ENCODE results near the gene SAMD10.
"Not testable (repeated sequence)": the region's sequence is repeated elsewhere in the genome, so short reads cannot be mapped to it uniquely, and the experiment has no call there.

The SAMD10 gene

DNA sequence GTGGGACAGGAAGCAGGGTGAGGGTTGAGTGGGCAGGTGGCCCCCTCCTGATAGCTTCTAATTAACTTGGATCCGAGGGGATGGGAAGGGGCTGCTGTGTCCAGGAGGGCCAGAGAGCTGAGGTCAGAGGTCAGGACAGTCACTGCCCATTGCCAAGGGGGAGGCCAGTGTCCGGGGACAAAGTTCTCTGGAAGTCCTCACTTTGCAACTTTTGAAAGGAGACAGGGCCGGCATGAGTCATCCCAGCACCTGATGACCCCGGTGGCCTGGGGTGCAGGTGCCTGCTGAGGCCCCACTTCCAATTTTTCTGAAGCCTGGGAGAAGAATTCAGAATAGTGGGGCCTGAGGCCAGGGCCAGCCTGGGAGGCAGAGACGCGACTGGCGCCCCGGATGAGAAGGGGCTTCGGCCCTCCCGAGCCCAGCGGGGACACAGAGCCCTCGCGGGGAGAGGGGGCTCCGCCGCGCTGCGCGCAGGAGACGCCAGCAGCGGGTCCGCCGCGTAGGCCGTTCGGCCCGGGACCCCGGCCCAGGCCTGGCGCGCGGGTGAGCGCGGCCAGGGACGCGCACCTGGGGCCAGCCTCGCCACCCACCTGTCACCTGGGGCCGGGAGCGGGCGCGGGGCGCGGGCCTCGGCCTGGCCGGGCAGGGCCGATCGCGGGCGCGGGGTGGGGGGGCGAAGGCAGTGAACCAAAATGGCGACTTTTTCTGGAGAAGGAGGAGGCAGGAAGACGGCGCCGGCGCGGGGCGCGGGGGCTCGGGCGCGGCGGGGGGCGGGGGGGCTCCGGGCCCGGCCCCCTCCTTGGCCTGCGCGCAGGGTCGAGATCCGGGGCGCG, 10.3 kb downstream of the SAMD10 start:
- DNase-seq (ENCODE audit: low spot score) = no peak

GRCh38 chr20:63968136-63968927, 11.1 kb downstream of the SAMD10 start:
- no peak for DNase-seq (ENCODE audit: low spot score)

DNA sequence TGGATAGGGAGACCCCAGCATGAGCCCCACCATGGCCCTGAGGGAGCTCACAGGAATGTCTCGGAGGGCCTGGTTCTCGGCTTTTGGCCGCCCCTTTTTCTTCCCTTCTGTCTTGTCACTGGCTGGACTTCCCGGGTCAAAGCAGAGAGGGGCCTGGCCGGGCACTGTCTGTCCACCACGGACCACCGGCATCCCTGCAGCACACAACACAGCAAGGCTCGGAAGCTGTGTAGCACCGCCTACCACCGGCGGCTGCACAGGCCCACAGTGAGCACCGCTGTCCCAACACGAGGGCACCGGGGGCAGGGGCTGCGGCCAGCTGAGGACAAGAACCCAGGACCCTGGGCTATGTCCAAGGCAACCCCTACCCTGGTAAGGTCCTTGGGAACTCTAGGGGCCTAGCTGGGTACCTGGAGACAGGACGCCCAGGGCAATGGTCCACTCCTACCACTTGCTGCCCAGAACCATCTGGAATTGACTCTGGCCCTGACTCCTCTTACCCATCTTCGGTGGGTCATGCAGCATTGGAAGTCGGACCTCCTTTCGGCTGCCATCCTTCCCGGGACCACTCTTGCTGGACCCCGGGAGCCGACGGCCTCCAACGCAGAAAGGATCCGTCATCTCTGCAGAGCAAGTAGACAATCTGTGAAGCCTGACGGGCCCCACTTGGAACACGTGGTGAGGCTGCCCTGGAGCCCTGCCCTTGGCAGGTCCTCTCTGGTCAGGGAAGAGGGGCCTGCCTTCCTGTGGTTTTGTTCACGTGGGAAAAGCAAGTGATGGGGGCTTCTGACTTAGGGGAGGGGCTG, 11.9 kb downstream of the SAMD10 start:
- no peak for DNase-seq (ENCODE audit: low spot score)

GRCh38 chr20:63966944-63967322, 12.5 kb downstream of the SAMD10 start:
- DNase-seq (ENCODE audit: low spot score) = no peak

DNA sequence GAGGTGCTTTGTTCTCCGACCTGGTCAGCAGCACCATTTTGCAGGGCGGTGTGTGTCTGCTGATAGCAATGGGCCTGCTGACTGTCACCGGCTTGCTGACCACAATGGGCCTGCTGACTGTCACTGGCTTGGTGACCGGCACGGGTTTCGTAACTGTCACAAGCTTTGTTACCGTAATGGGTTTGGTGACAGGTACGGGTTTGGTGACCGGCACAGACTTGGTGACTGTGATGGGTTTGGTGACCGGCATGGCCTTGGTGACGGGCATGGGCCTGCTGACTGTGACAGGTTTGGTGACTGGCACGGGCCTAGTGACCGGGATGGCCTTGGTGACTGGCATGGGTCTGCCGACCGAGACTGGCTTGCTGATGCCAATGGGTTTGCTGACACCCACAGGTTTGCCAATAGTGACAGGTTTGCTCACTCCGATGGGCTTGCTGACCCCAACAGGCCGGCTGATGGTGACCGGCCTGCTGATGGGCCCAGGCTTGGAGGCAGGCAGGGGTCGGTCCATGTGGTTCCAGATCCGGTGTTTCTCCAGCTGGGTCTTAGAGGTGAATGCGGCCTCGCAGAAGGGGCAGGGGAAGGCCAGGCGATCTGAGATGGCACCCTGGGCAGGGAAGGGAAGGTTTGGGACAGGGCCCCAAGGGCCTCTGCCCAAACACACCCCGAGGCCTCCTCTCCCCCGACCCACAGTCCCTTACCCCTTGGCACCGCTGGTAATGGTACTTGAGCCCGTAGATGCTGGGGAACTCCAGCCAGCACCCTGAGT, 13.1 kb downstream of the SAMD10 start:
- DNase-seq (ENCODE audit: low spot score) = no peak

GRCh38 chr20:63964412-63964811, 15.0 kb downstream of the SAMD10 start:
- DNase-seq (ENCODE audit: low spot score) = no peak

GRCh38 chr20:63963784-63964301, 15.6 kb downstream of the SAMD10 start:
- DNase-seq (ENCODE audit: low spot score) = no peak

GRCh38 chr20:63963348-63963741, 16.1 kb downstream of the SAMD10 start:
- no peak for DNase-seq (ENCODE audit: low spot score)

DNA sequence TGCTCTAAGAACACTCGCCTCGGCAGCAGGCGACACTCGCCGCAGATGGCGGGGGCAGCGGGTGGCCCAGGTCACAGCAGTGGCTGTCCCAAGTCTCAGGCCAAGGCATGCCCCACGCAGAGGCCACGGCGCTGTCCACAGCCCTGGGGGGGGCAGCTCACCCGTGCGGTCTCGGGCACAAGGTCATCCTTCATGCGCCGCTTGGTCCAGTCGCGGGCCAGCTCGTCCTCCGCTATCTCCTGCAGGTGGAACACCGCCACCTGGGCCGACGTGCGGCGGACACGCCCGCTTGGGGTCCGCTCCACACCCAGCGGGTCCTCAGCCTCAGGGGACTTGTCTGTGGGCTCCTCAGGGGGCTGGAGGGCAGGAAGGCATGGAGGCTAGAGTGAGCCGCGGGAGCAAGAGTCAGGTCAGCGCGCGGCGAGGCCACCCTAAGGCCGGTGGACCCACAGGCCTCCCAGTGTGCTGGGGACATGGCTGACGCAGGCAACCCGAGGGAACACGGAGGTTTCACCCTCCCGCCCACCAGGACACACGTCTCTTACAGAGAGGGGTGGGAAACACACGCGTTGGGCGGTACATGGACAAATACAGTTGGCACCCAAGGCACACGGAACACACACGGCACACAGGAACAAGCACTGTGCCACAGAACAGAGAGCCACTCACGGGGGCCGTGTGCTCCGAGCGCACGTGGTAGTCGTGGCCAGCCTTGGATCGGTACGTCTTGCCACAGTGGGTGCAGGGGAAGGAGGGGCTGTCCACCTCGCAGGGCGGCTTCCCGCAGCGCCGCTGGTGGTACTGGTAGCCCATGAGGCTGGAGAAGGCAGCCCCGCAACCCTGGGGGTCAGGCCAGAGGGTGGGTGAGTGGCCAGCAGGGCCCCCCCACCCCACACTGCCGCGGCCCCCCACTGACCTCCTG, 16.8 kb downstream of the SAMD10 start:
- DNase-seq (ENCODE audit: low spot score) = no peak

DNA sequence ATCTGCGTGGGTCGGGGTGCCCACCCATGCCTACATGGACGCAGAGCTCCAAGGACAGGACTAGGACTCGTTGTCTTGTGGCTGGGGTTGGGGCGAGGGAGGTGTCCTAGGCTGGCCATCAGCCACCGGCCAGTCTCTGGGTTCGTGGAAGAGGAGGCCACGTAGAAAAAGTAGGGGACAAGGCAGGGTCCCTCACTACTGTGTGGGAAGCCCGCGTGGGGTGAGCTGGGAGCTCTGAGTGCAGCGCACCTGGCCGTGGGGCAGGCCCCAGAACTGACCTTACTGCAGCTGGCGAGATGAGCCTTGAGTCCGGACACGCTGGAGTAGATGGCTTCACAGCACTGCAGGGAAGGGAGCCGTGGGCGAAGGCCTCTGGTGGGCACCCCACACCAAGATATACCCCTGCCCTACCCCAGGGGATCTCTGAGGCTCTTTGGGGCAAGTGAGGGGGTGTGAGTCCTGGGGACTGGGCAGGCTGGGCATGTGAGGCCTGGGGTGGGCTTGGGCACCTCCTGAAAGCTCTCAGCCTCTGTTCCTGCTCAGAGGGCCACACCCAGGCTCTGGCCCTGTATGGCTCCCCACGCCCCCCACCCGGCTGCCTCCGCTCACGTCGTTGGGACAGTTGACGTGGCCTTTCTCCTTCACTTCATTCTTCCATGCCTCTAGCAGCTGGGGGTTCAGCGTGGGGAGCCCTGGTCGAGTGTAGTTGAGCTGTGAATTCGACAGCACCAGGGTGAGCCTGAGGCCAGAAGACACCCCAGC, 17.6 kb downstream of the SAMD10 start:
- DNase-seq (ENCODE audit: low spot score) = no peak

DNA sequence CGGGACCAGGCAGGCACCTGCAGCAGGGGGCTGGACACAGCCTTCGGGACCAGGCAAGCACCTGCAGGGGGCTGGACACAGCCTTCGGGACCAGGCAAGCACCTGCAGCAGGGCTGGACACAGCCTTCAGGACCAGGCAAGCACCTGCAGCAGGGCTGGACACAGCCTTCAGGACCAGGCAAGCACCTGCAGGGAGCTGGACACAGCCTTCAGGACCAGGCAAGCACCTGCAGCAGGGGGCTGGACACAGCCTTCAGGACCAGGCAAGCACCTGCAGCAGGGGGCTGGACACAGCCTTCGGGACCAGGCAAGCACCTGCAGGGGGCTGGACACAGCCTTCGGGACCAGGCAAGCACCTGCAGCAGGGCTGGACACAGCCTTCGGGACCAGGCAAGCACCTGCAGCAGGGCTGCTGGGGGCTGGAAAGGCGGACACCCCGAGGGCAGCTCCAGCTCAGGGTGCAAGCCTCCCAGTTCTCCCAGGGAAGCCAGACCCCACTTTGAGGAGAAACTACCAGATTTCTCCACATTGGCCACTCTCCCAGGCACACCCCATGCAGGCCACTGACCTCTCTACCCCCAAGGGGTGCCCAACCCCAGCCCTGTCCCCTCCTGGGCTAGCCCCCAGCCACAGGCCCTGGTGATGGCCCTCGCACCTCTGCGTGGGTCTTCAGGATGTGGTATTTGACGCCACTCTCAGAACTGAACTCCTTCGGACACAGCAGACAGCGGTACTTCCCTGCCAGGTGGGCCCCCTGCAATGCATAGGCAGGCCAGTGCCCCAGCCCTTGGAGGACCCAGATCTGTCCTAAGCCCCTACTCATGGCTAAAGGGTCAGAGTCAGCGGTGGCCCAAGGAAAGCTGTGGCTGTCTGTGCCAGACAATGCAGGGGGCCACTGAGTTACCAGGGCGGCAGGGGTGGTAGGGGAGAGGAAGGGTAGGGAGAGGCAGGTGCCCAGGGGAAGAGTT, 18.5 kb downstream of the SAMD10 start:
- DNase-seq (ENCODE audit: low spot score) = not testable (repeated sequence)

DNA sequence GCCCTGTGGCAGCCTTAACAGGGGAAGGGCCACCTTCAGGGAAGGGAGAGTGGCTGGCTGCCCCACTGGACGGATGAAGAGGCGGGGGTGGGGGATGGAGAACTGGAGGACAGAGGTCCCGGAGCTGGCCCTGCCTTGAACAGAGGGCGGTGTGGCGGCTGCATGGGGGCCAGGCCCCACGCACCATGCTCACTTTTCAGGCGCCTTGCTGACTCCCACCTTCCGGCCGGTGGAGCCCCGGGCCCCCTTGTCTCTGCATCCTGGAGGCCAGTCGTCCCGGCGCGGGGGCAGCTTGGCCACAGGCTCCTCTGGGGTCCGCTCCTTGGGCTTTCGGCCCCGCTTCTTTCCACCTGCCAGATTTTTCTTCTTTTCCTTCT, 19.8 kb downstream of the SAMD10 start:
- DNase-seq (ENCODE audit: low spot score) = no peak

- DNase-seq (ENCODE audit: low spot score) = no peak
Measured at GRCh38 chr20:63958964-63959698, 20.3 kb downstream of the SAMD10 start.

DNA sequence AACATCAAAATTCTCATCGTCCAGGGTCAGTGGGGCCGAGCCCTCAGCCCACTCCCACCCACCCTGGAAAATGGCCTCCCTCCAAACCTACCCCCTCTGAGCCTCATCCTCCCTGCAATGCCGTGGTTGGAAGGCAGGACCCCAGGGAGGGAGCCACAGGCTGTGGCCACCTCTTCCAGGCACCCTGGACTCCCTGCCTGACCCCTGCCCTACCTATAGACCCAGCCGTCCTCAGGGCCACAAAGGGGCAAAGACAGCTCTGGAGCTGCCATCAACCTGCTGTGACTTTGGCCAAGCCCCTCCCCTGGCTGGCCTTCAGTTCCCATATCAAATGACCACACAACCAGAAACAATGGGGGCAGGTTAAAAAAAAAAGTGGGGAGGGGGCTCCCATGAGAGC, 21.0 kb downstream of the SAMD10 start:
- DNase-seq (ENCODE audit: low spot score) = no peak

DNA sequence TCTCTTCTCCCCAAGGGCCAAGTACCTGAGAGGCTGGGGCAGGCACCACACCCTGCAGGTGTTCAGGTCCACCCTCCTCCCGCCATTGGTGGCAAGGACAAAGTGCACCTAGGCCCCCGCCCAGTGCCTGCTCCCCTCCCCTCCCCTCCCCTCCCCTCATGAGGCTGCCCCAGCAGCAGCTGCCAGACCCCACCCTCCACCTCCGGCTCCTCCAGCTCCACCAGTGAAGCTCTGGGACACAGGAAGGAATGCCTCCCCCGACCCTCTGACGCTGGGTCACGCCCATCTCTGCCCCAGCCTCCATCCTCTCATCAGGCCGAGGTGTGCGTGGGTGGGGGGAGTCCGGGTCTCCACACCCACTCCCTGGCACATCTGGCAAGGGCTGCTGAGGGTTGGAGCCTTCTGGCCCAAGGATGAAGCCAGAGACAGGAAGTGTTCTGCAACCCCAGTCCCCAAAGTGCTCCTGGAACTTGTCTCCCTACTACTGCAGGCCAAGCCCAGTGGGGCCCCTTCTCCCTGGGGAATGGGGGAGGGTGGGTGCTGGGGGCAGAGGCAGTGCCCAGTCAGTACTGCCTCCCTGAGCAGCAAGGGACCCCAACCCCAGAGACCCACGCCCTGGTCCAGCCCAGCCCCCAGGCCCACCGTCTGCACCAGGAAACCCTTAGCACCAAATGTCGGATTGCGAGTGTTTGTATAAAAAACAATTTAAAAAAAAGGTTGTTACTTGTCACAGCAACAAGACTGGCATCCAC, 21.6 kb downstream of the SAMD10 start:
- DNase-seq (ENCODE audit: low spot score) = no peak

DNA sequence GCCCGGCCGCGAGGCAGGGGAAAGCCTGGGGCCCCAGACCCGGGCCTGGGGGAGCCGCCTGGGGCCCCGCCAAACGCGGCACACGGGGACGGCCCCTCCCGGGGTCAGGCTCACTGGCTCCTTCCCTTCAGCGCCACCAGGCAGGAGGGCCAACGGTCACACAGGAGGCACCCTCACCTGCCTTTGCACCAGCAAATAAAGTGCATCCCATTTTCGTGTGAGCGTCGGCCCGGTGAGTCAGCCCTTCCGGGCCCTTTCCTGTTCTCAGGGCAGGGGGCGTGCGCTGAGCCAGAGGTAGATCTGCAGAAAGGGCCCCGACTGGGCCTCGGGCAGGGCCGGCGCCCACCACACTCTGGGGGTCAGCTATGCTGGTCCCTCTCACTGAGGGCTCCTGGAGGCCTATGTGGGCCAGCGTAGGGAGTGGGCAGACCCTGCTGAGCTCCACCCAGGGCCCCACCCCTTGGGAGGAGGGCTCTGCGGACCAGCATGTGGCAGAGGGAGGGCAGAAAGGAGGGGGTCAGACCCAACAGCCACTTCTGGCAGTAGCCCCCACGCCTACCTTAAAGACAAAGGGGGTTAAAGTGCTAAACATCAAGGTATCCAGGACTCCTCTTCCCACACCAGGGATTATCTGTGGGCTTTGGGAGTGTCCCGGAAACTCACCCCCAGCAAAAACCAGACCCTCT, 22.3 kb downstream of the SAMD10 start:
- no peak for DNase-seq (ENCODE audit: low spot score)

- no peak for DNase-seq (ENCODE audit: low spot score)
Measured at GRCh38 chr20:63956664-63957003, 22.8 kb downstream of the SAMD10 start.

Measured in pons (tissue), 1 donor.